ENCODE data around the gene HBM. TPM values are rescaled to one million over a fixed set of nuclear protein-coding genes. Genes with fewer than 3 reads are reported as not detected.

The HBM gene
- total and polyA plus RNA-seq, 10 of the 15 experiments (the other 5 are each of a cell fraction or from before 2014, with no cell fraction given) = 0.23 TPM; not detected in 9

DNA sequence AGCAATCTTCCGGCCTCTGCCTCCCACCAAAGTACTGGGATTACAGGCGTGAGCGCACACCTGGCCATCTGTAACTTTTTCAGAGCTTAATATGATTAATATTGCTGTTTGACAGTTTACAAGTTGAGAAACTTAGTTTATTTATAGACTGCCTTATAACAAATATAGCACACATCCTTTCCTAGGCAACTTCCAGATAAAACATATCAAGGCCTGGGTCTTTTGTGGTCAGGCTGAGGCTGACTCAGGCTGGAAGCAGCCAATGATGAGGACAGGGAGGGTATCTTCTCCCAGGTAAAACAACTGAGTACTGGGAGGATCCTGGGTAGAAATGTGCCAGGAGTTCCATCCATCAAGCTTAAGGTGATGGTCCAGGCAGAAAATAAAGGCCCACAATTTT, 47.2 kb downstream of the HBM start:
- in situ Hi-C loops (cut with MboI) = no loop called here
- no peaks in the 10 kb centered on the region; the same call in 1 of the 2 replicates for H3K79me2 ChIP-seq (ENCODE audit: control insufficient read depth, insufficient read depth, low read length)
- POLR2A ChIA-PET = interaction anchor here (0.9 kb wide), 1 partner anchor 13 kb away, joined by 4 read pairs; no protein-coding TSS in a partner anchor
- RAD21 ChIA-PET (ENCODE audit: unreplicated experiment) = no interaction called here
- intact Hi-C loops (cut with micrococcal nuclease; ENCODE audit: unreplicated experiment) = no loop called here
- H3K9ac ChIP-seq (ENCODE audit: control insufficient read depth, insufficient read depth, low read length) = no peak overlapping the region
- H3K36me3 ChIP-seq (ENCODE audit: control insufficient read depth in 2 of 2, insufficient read depth in 2 of 2, low read length in 1 of 2) = peaks cover 13 to 26% of the 10 kb centered on the region in 2 experiments; a peak in 3 of 4 replicates
- H3K27me3 ChIP-seq (replicated peaks in 1 of 2; ENCODE audit: control insufficient read depth in 2 of 2, insufficient read depth in 2 of 2, low read length in 1 of 2) = no peaks in the 10 kb centered on the region
- no peak overlapping the region for H3K4me3 ChIP-seq
- FAIRE-seq (no peak), DNase-seq (ENCODE audit: low read depth, low spot score) (no peak), ATAC-seq (no peak)
- H3K9me3 ChIP-seq (replicated peaks; ENCODE audit: control insufficient read depth, insufficient read depth, low read length) = no peaks in the 10 kb centered on the region
- H3K4me1 ChIP-seq (ENCODE audit: control insufficient read depth, insufficient read depth, low read length) = no peaks in the 10 kb centered on the region
- H3K27ac ChIP-seq (ENCODE audit: control insufficient read depth, insufficient read depth) = no peak overlapping the region
- no peak overlapping the region for H2AFZ ChIP-seq (ENCODE audit: control insufficient read depth, low read depth, low read length)
- TF ChIP-seq DPF2 (IDR thresholded peaks at IDR 0.05) = no peak
- TF ChIP-seq, protein P1, sequence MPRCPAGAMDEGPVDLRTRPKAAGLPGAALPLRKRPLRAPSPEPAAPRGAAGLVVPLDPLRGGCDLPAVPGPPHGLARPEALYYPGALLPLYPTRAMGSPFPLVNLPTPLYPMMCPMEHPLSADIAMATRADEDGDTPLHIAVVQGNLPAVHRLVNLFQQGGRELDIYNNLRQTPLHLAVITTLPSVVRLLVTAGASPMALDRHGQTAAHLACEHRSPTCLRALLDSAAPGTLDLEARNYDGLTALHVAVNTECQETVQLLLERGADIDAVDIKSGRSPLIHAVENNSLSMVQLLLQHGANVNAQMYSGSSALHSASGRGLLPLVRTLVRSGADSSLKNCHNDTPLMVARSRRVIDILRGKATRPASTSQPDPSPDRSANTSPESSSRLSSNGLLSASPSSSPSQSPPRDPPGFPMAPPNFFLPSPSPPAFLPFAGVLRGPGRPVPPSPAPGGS (IDR thresholded peaks at IDR 0.05; ENCODE audit: borderline replicate concordance, insufficient read depth, low read depth, low read length, poor library complexity, severe bottlenecking) = no peak
- no peak for TF ChIP-seq CREM (IDR thresholded peaks at IDR 0.05; ENCODE audit: low read depth)
- TF ChIP-seq EZH2 (IDR thresholded peaks at IDR 0.05; ENCODE audit: borderline replicate concordance, control insufficient read depth, low read depth, low read length) = no peak
- no peak for TF ChIP-seq CBFB (IDR thresholded peaks at IDR 0.05; ENCODE audit: low read depth)
- TF ChIP-seq TARDBP (IDR thresholded peaks at IDR 0.05; ENCODE audit: borderline replicate concordance) = no peak
- SMC1A ChIA-PET (ENCODE audit: uncharacterized antibody, unreplicated experiment) = no interaction called here
- no peak overlapping the region for H3K4me2 ChIP-seq (ENCODE audit: control insufficient read depth, insufficient read depth)
- 100% methylated on average over 3 of the region's 3 CpGs for WGBS (ENCODE audit: insufficient coverage, insufficient replicate concordance, low lambda C conversion rate, missing lambda C conversion rate)
- BruUV-seq (replicated peaks) = no TSS peak
- CTCF ChIA-PET = interaction anchor here (1.0 kb wide), 1 partner anchor 106 kb away, joined by 3 read pairs; no protein-coding TSS in a partner anchor
- H4K20me1 ChIP-seq (ENCODE audit: control insufficient read depth, insufficient read depth) = no peaks in the 10 kb centered on the region; the same call in 1 of the 2 replicates

Small RNA genes lying within 50 kb of the gene (small RNA-seq; reads per million reads assigned to genes)
- not detected for gene RF00019

Other genes with a start within 250 kb of the HBM start
Only the 7 nearest of the 19 such genes appear.
- 8.4 and 9.5 TPM in 2 replicates for gene NPRL3, start 27.3 kb upstream of the HBM start, total RNA-seq (2014; rRNA removed)
- gene NPRL3, start 27.3 kb upstream of the HBM start, total RNA-seq (2014; rRNA removed; fragmentation: Illumina TruSeq; extraction: Trizol) = 5.3 and 5.5 TPM in 2 replicates
- gene NPRL3, start 27.3 kb upstream of the HBM start, total RNA-seq (2021) = 37.3 and 42.8 TPM in 2 replicates
- 2.3 and 5.2 TPM in 2 replicates for gene NPRL3, start 27.3 kb upstream of the HBM start, polyA plus RNA-seq (2011; rRNA removed)
- 7.4 and 19.5 TPM in 2 replicates for gene NPRL3, start 27.3 kb upstream of the HBM start, polyA plus RNA-seq (2014; fragmentation: Illumina TruSeq; extraction: Trizol)
- gene NPRL3, start 27.3 kb upstream of the HBM start, polyA plus RNA-seq (2014; fragmentation: Nextera tagmentation; extraction: Ambion mirVana) = 1 to 10 TPM in 1 of 2 experiments, under 1 TPM in 1; 0.93 to 1.7 TPM
- 18.3 and 26.3 TPM in 2 replicates for gene NPRL3, start 27.3 kb upstream of the HBM start, polyA plus RNA-seq (2014; rRNA removed)
- 10 to 100 TPM; 21.7 to 22.6 TPM for gene NPRL3, start 27.3 kb upstream of the HBM start, polyA plus RNA-seq (2016; fragmentation: Nextera tagmentation; extraction: Ambion mirVana)
- gene HBZ, start 13.3 kb upstream of the HBM start, total RNA-seq (2014; rRNA removed) = not detected in 2 replicates
- not detected in 2 replicates for gene HBZ, start 13.3 kb upstream of the HBM start, total RNA-seq (2014; rRNA removed; fragmentation: Illumina TruSeq; extraction: Trizol)
- 0.49 TPM in 1 of 2 replicates, not detected in the other for gene HBZ, start 13.3 kb upstream of the HBM start, total RNA-seq (2021)
- not detected in 2 replicates for gene HBZ, start 13.3 kb upstream of the HBM start, polyA plus RNA-seq (2011; rRNA removed)
- not detected in 2 replicates for gene HBZ, start 13.3 kb upstream of the HBM start, polyA plus RNA-seq (2014; fragmentation: Illumina TruSeq; extraction: Trizol)
- gene HBZ, start 13.3 kb upstream of the HBM start, polyA plus RNA-seq (2014; fragmentation: Nextera tagmentation; extraction: Ambion mirVana) = not detected
- gene HBZ, start 13.3 kb upstream of the HBM start, polyA plus RNA-seq (2014; rRNA removed) = not detected in 2 replicates
- not detected for gene HBZ, start 13.3 kb upstream of the HBM start, polyA plus RNA-seq (2016; fragmentation: Nextera tagmentation; extraction: Ambion mirVana)
- not detected in 2 replicates for gene HBA2, start 6.9 kb downstream of the HBM start, total RNA-seq (2014; rRNA removed)
- gene HBA2, start 6.9 kb downstream of the HBM start, total RNA-seq (2014; rRNA removed; fragmentation: Illumina TruSeq; extraction: Trizol) = not detected in 2 replicates
- 0.48 and 0.92 TPM in 2 replicates for gene HBA2, start 6.9 kb downstream of the HBM start, total RNA-seq (2021)
- gene HBA2, start 6.9 kb downstream of the HBM start, polyA plus RNA-seq (2011; rRNA removed) = 0.30 TPM in 1 of 2 replicates, not detected in the other
- not detected in 2 replicates for gene HBA2, start 6.9 kb downstream of the HBM start, polyA plus RNA-seq (2014; fragmentation: Illumina TruSeq; extraction: Trizol)
- not detected for gene HBA2, start 6.9 kb downstream of the HBM start, polyA plus RNA-seq (2014; fragmentation: Nextera tagmentation; extraction: Ambion mirVana)
- gene HBA2, start 6.9 kb downstream of the HBM start, polyA plus RNA-seq (2014; rRNA removed) = 0.25 TPM in 1 of 2 replicates, not detected in the other
- under 1 TPM in 1 of 2 experiments, not detected in 1; 0.96 TPM for gene HBA2, start 6.9 kb downstream of the HBM start, polyA plus RNA-seq (2016; fragmentation: Nextera tagmentation; extraction: Ambion mirVana)
- gene HBA1, start 10.7 kb downstream of the HBM start, total RNA-seq (2014; rRNA removed) = 0.28 TPM in 1 of 2 replicates, not detected in the other
- not detected in 2 replicates for gene HBA1, start 10.7 kb downstream of the HBM start, total RNA-seq (2014; rRNA removed; fragmentation: Illumina TruSeq; extraction: Trizol)
- 1.9 and 2.4 TPM in 2 replicates for gene HBA1, start 10.7 kb downstream of the HBM start, total RNA-seq (2021)
- 0.63 and 3.5 TPM in 2 replicates for gene HBA1, start 10.7 kb downstream of the HBM start, polyA plus RNA-seq (2011; rRNA removed)
- gene HBA1, start 10.7 kb downstream of the HBM start, polyA plus RNA-seq (2014; fragmentation: Illumina TruSeq; extraction: Trizol) = not detected in 2 replicates
- gene HBA1, start 10.7 kb downstream of the HBM start, polyA plus RNA-seq (2014; fragmentation: Nextera tagmentation; extraction: Ambion mirVana) = under 1 TPM in 1 of 2 experiments, not detected in 1; 0.33 TPM
- gene HBA1, start 10.7 kb downstream of the HBM start, polyA plus RNA-seq (2014; rRNA removed) = 0.32 and 0.83 TPM in 2 replicates
- gene HBA1, start 10.7 kb downstream of the HBM start, polyA plus RNA-seq (2016; fragmentation: Nextera tagmentation; extraction: Ambion mirVana) = not detected
- gene HBQ1, start 14.5 kb downstream of the HBM start, total RNA-seq (2014; rRNA removed) = not detected in 2 replicates
- not detected in 2 replicates for gene HBQ1, start 14.5 kb downstream of the HBM start, total RNA-seq (2014; rRNA removed; fragmentation: Illumina TruSeq; extraction: Trizol)
- gene HBQ1, start 14.5 kb downstream of the HBM start, total RNA-seq (2021) = not detected in 2 replicates
- gene HBQ1, start 14.5 kb downstream of the HBM start, polyA plus RNA-seq (2011; rRNA removed) = not detected in 2 replicates
- gene HBQ1, start 14.5 kb downstream of the HBM start, polyA plus RNA-seq (2014; fragmentation: Illumina TruSeq; extraction: Trizol) = not detected in 2 replicates
- gene HBQ1, start 14.5 kb downstream of the HBM start, polyA plus RNA-seq (2014; fragmentation: Nextera tagmentation; extraction: Ambion mirVana) = not detected
- gene HBQ1, start 14.5 kb downstream of the HBM start, polyA plus RNA-seq (2014; rRNA removed) = not detected in 2 replicates
- not detected for gene HBQ1, start 14.5 kb downstream of the HBM start, polyA plus RNA-seq (2016; fragmentation: Nextera tagmentation; extraction: Ambion mirVana)
- gene LUC7L, start 63.5 kb downstream of the HBM start, total RNA-seq (2014; rRNA removed) = 40.7 and 41.4 TPM in 2 replicates
- gene LUC7L, start 63.5 kb downstream of the HBM start, total RNA-seq (2014; rRNA removed; fragmentation: Illumina TruSeq; extraction: Trizol) = 35.9 and 40.1 TPM in 2 replicates
- gene LUC7L, start 63.5 kb downstream of the HBM start, total RNA-seq (2021) = 50.7 and 59.6 TPM in 2 replicates
- 47.4 and 57.4 TPM in 2 replicates for gene LUC7L, start 63.5 kb downstream of the HBM start, polyA plus RNA-seq (2011; rRNA removed)
- gene LUC7L, start 63.5 kb downstream of the HBM start, polyA plus RNA-seq (2014; fragmentation: Illumina TruSeq; extraction: Trizol) = 27.9 and 32.1 TPM in 2 replicates
- gene LUC7L, start 63.5 kb downstream of the HBM start, polyA plus RNA-seq (2014; fragmentation: Nextera tagmentation; extraction: Ambion mirVana) = 10 to 100 TPM in 1 of 2 experiments, 1 to 10 TPM in 1; 2.3 to 10.9 TPM
- gene LUC7L, start 63.5 kb downstream of the HBM start, polyA plus RNA-seq (2014; rRNA removed) = 56.9 and 58.9 TPM in 2 replicates
- gene LUC7L, start 63.5 kb downstream of the HBM start, polyA plus RNA-seq (2016; fragmentation: Nextera tagmentation; extraction: Ambion mirVana) = 10 to 100 TPM; 52.3 to 58.9 TPM
- gene FAM234A, start 68.8 kb downstream of the HBM start, total RNA-seq (2014; rRNA removed) = 15.1 and 17.2 TPM in 2 replicates
- gene FAM234A, start 68.8 kb downstream of the HBM start, total RNA-seq (2014; rRNA removed; fragmentation: Illumina TruSeq; extraction: Trizol) = 12.8 and 14.0 TPM in 2 replicates
- gene FAM234A, start 68.8 kb downstream of the HBM start, total RNA-seq (2021) = 37.2 and 41.4 TPM in 2 replicates
- gene FAM234A, start 68.8 kb downstream of the HBM start, polyA plus RNA-seq (2011; rRNA removed) = 3.3 and 6.5 TPM in 2 replicates
- 11.6 and 17.3 TPM in 2 replicates for gene FAM234A, start 68.8 kb downstream of the HBM start, polyA plus RNA-seq (2014; fragmentation: Illumina TruSeq; extraction: Trizol)
- 1 to 10 TPM; 1.6 TPM for gene FAM234A, start 68.8 kb downstream of the HBM start, polyA plus RNA-seq (2014; fragmentation: Nextera tagmentation; extraction: Ambion mirVana)
- 28.5 and 30.5 TPM in 2 replicates for gene FAM234A, start 68.8 kb downstream of the HBM start, polyA plus RNA-seq (2014; rRNA removed)
- gene FAM234A, start 68.8 kb downstream of the HBM start, polyA plus RNA-seq (2016; fragmentation: Nextera tagmentation; extraction: Ambion mirVana) = 10 to 100 TPM; 36.9 to 37.6 TPM

All from GM12878 (cell line).